KMS-11 (cell line): Measurements from ENCODE around the gene CHRM1.

Experiments used
- H2AFZ ChIP-seq: fragments of 200-600 bp; sonication (generic); 2 replicates; pipeline ENCODE4 v1.6.1; 2016; ENCODE audit warnings: antibody characterized with exemption, mixed run types, low read depth
- H3K27ac ChIP-seq: fragments of 200-600 bp; sonication (generic); 2 replicates; pipeline ENCODE4 v1.6.1; 2016; ENCODE audit warnings: mild to moderate bottlenecking, mixed run types
- H3K27me3 ChIP-seq: fragments of 200-600 bp; sonication (generic); 2 replicates; pipeline ENCODE4 v1.6.1; 2017; ENCODE audit warnings: mild to moderate bottlenecking, low read depth, mixed run types, moderate library complexity; ENCODE audit not compliant: insufficient read depth
- H3K36me3 ChIP-seq: fragments of 200-600 bp; sonication (generic); 2 replicates; pipeline ENCODE4 v1.6.1; 2017; ENCODE audit warnings: mild to moderate bottlenecking, mixed run types; ENCODE audit not compliant: insufficient read depth
- H3K4me1 ChIP-seq: fragments of 200-600 bp; sonication (generic); 2 replicates; pipeline ENCODE4 v1.6.1; 2016; ENCODE audit warnings: mild to moderate bottlenecking, low read depth, mixed run types; ENCODE audit not compliant: poor library complexity, severe bottlenecking
- H3K4me2 ChIP-seq: fragments of 200-600 bp; sonication (generic); 2 replicates; pipeline ENCODE4 v1.7.0; 2016; ENCODE audit warnings: mild to moderate bottlenecking, mixed run types
- H3K4me3 ChIP-seq: fragments of 200-600 bp; sonication (generic); IDR thresholded peaks from 2 replicates; pipeline ENCODE4 v1.6.1; 2017; ENCODE audit warnings: low read depth, low read length, mixed read lengths; ENCODE audit not compliant: insufficient read depth
- H3K79me2 ChIP-seq: fragments of 200-600 bp; sonication (generic); 2 replicates; pipeline ENCODE4 v1.6.1; 2016; ENCODE audit warnings: low read depth, mixed run types; ENCODE audit not compliant: insufficient read depth
- H3K9ac ChIP-seq: fragments of 200-600 bp; sonication (generic); 2 replicates; pipeline ENCODE4 v1.6.1; 2016; ENCODE audit warnings: mild to moderate bottlenecking, mixed run types
- H4K20me1 ChIP-seq: fragments of 200-600 bp; sonication (generic); 2 replicates; pipeline ENCODE4 v1.6.1; 2016; ENCODE audit warnings: mild to moderate bottlenecking, mixed run types; ENCODE audit not compliant: insufficient read depth
- CTCF ChIP-seq: fragments of 200-600 bp; sonication (generic); conservative IDR thresholded peaks from 2 replicates; pipeline ENCODE4 v1.6.1; 2017; ENCODE audit warnings: low read depth, mild to moderate bottlenecking, antibody characterized with exemption, low read length, moderate library complexity, mixed read lengths

Gene CHRM1

GRCh38 chr11:62905296-62905695 is 15.9 kb downstream of the CHRM1 start:
- peak overlapping the region; percentile 42 for H3K4me2 ChIP-seq
- no peak overlapping the region for H3K27ac ChIP-seq
- H4K20me1 ChIP-seq, result no peaks in the 10 kb centered on the region
- no peaks in the 10 kb centered on the region for H3K36me3 ChIP-seq
- no peak overlapping the region for H3K4me3 ChIP-seq
- peak overlapping the region; percentile 19; the same call in 1 of the 2 replicates for H3K9ac ChIP-seq
- no peaks in the 10 kb centered on the region for H3K27me3 ChIP-seq
- H2AFZ ChIP-seq, result peak overlapping the region; percentile 87
- no peak for TF ChIP-seq CTCF
- H3K4me1 ChIP-seq, result peaks cover 9% of the 10 kb centered on the region
- H3K79me2 ChIP-seq, result no peaks in the 10 kb centered on the region

GRCh38 chr11:62902932-62903331 is 18.2 kb downstream of the CHRM1 start:
- Histone ChIP-seq H3K36me3 (no peaks in the 10 kb centered on the region), H4K20me1 (no peaks in the 10 kb centered on the region), H3K4me1 (peaks cover 9% of the 10 kb centered on the region), H3K27ac (no peak overlapping the region), H3K9ac (no peak overlapping the region), H3K27me3 (no peaks in the 10 kb centered on the region), H3K79me2 (no peaks in the 10 kb centered on the region), H3K4me3 (no peak overlapping the region), H2AFZ (no peak overlapping the region), H3K4me2 (no peak overlapping the region)
- TF ChIP-seq CTCF, result no peak

GRCh38 chr11:62898027-62898426 is 23.1 kb downstream of the CHRM1 start:
- H3K27ac ChIP-seq, result no peak overlapping the region
- H3K9ac ChIP-seq, result no peak overlapping the region
- no peaks in the 10 kb centered on the region for H3K36me3 ChIP-seq
- no peak for TF ChIP-seq CTCF
- H4K20me1 ChIP-seq, result no peaks in the 10 kb centered on the region
- no peak overlapping the region for H3K4me2 ChIP-seq
- H3K27me3 ChIP-seq, result no peaks in the 10 kb centered on the region
- no peaks in the 10 kb centered on the region for H3K4me1 ChIP-seq
- no peak overlapping the region for H2AFZ ChIP-seq
- no peaks in the 10 kb centered on the region for H3K79me2 ChIP-seq
- H3K4me3 ChIP-seq, result no peak overlapping the region

- Histone ChIP-seq H3K27me3 (no peaks in the 10 kb centered on the region), H3K4me3 (no peak overlapping the region), H3K4me1 (no peaks in the 10 kb centered on the region), H3K9ac (no peak overlapping the region), H2AFZ (no peak overlapping the region), H3K27ac (no peak overlapping the region), H3K4me2 (no peak overlapping the region), H4K20me1 (no peaks in the 10 kb centered on the region), H3K36me3 (no peaks in the 10 kb centered on the region), H3K79me2 (no peaks in the 10 kb centered on the region)
- TF ChIP-seq CTCF, result no peak
Measured at GRCh38 chr11:62897311-62897710, 23.9 kb downstream of the CHRM1 start.
